ENCODE results near the gene DLG5. TPM values are rescaled to one million over a fixed set of nuclear protein-coding genes. Genes with fewer than 3 reads are reported as not detected.
"Not testable (repeated sequence)": the region's sequence is repeated elsewhere in the genome, so short reads cannot be mapped to it uniquely, and the experiment has no call there.

The DLG5 gene
- total RNA-seq, 1 donor from 2014 or later = 32.9 TPM

GRCh38 chr10:77770081-77770867, 156.3 kb downstream of the DLG5 start:
- H3K4me3 ChIP-seq = no peak overlapping the region
- H3K27me3 ChIP-seq = no peaks in the 10 kb centered on the region
- intact Hi-C loops (cut with DNase I) = no loop called here
- no peaks in the 10 kb centered on the region for H3K9me3 ChIP-seq
- DNase-seq (ENCODE audit: low spot score in 2 of 2) = no peak
- no peak overlapping the region for H3K27ac ChIP-seq
- TF ChIP-seq CTCF (IDR thresholded peaks at IDR 0.05) = no peak
- H3K4me1 ChIP-seq = no peaks in the 10 kb centered on the region
- no peaks in the 10 kb centered on the region for H3K36me3 ChIP-seq

- Histone ChIP-seq H3K36me3 (no peaks in the 10 kb centered on the region), H3K9me3 (no peaks in the 10 kb centered on the region), H3K27me3 (no peaks in the 10 kb centered on the region), H3K27ac (no peak overlapping the region), H3K4me1 (no peaks in the 10 kb centered on the region), H3K4me3 (no peak overlapping the region)
- TF ChIP-seq CTCF (IDR thresholded peaks at IDR 0.05) = no peak
- DNase-seq (ENCODE audit: low spot score in 2 of 2) = no peak
- intact Hi-C loops (cut with DNase I) = no loop called here
Observed at GRCh38 chr10:77768039-77768438, 158.5 kb downstream of the DLG5 start.

- H3K4me1 ChIP-seq = no peaks in the 10 kb centered on the region
- H3K9me3 ChIP-seq = no peaks in the 10 kb centered on the region
- H3K27me3 ChIP-seq = no peaks in the 10 kb centered on the region
- no peak overlapping the region for H3K4me3 ChIP-seq
- no peak for TF ChIP-seq CTCF (IDR thresholded peaks at IDR 0.05)
- H3K27ac ChIP-seq = no peak overlapping the region
- intact Hi-C loops (cut with DNase I) = no loop called here
- DNase-seq (ENCODE audit: low spot score in 2 of 2) = no peak
- no peaks in the 10 kb centered on the region for H3K36me3 ChIP-seq
Observed at GRCh38 chr10:77763453-77764430, 162.8 kb downstream of the DLG5 start.

- H3K4me3 ChIP-seq; H3K9me3 ChIP-seq; DNase-seq (ENCODE audit: low spot score in 2 of 2); H3K36me3 ChIP-seq; intact Hi-C loops (cut with DNase I); H3K27ac ChIP-seq; H3K27me3 ChIP-seq; H3K4me1 ChIP-seq: not testable (repeated sequence)
Observed at GRCh38 chr10:77758406-77758805, 168.1 kb downstream of the DLG5 start.

GRCh38 chr10:77756319-77757232, 170.0 kb downstream of the DLG5 start:
- intact Hi-C loops (cut with DNase I) = loop anchor here (2.0 kb wide), 1 partner anchor 38 kb away; no protein-coding TSS in a partner anchor
- peak; percentile 39 to 64 (median 40) for TF ChIP-seq CTCF (IDR thresholded peaks at IDR 0.05)

More at GRCh38 chr10:77756319-77757232, 170.0 kb downstream of the DLG5 start:
- Histone ChIP-seq H3K4me1 (no peaks in the 10 kb centered on the region), H3K4me3 (no peak overlapping the region), H3K27ac (no peak overlapping the region), H3K36me3 (no peaks in the 10 kb centered on the region), H3K27me3 (no peaks in the 10 kb centered on the region), H3K9me3 (no peaks in the 10 kb centered on the region)
- DNase-seq (ENCODE audit: low spot score in 2 of 2) = no peak
